ENCODE measurements around the gene UFSP2.
"Not testable (repeated sequence)": the region's sequence is repeated elsewhere in the genome, so short reads cannot be mapped to it uniquely, and the experiment has no call there.

Gene UFSP2

DNA sequence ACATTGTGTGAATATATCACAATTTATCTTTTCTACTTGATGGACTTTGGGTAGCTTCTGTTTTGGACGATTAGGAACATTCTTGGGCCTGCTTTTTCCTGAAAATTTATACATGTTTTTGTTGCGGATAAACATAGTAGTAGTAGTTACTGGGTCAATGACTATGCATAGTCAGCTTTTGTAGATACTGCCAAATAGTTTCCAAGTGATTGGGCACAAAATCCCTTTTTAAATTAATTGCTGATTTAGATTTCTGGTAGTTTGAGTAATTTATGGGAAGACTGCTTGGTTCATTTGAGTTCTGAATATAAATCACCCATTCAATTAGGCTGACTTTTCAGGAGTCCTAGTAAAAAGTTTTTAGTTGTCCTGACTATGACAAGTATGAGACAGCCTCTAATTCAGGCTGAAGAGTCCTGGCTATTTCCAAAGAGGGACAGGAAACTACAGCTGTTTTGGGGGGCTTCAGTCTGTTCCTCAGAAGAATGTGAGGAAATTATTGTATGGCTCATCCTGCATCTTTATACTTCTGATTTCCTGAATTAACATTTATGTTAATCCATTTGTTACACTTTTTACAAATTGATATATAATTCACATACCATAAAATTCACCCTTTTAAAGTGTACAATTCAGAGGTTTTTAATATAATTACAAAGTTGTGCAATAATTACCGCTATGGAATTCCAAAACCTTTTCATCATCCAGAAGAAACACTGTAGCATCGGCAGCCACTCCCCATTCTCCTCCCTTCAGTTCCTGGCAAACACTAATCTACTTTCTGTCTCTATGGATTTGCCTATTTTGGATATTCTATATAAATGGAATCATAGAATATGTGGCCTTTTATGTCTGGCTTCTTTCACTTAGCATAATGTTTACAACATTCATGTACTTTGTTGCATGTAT lies 44.2 kb downstream of the UFSP2 start:
- no peak for DNase-seq

DNA sequence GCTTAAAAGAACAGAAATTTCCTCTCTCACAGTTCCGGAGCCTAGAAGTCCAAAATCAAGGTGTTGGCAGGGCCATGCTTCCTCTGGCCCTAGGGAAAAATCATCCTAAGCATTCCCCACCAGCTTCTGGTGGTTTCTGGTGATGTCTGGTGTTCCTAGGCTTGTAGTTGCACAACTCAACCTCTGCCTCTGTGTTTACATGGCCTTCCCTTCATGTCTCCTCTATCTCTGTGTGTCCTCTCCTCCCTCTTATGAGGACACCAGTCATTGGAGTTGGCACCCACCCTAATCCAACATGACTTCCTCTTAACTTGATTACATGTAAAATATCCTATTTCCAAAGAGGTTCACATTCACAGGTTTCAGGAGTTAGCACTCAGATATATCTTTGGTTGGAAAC lies 45.4 kb downstream of the UFSP2 start:
- DNase-seq = no peak

GRCh38 chr4:185379326-185380295 lies 46.2 kb downstream of the UFSP2 start:
- no peak for DNase-seq

DNA sequence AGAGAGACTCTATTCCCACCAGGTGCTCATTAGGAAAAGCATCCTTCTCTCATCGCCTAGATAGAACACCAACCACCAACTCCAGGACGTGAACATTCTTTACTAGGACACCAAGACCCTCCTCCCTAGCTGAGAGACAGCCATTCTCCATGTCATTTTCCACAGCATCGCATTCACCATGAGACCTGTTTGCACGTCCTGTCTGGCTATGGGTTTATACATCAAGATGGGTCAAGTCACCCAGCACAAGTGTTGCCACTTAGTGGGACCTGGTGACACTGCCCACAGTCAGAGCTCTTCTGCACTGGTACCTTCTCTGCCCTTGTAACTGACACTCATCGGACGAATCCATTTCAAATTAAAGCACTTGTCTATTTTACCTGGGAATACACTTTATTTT lies 47.5 kb downstream of the UFSP2 start:
- no peak for DNase-seq

DNA sequence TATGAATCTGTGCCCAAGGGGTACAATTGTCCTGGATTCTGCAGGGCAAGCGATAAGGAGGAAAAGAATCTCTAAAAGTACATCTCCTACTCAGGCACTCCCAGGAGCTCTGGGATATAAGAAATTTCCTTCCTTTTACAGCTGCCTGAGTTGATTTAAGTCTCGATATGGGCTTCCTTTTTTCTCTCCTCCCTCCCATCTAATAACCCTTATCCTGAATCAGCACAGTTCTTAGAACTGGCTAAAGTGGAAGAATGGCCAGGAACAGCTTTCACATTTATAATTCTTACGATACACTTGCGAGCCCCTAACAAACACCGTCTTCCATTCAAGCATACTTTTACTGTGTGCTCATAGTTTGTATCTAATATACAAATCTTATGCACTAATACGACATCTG lies 51.2 kb downstream of the UFSP2 start:
- DNase-seq = no peak

GRCh38 chr4:185374027-185374426 lies 51.7 kb downstream of the UFSP2 start:
- DNase-seq = no peak

DNA sequence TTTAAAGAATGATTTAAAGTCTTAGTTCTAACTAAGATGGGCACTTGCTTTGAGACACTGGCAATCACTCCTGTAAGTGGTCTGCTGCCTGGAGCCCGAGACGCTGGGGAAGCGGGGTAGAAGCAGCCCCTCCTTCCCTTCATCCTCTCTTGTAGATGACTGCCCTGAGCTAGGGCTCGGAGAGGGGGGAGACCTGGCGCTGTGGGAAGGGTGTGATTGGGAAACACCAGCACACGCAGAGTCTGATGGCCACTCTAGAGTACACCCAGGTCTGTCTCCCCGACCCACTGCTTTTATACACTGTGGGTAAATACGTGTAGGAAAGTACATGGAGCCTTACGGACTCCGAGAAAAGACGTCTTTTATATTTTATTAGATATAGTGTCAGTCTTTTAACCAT lies 54.1 kb downstream of the UFSP2 start:
- DNase-seq = no peak

DNA sequence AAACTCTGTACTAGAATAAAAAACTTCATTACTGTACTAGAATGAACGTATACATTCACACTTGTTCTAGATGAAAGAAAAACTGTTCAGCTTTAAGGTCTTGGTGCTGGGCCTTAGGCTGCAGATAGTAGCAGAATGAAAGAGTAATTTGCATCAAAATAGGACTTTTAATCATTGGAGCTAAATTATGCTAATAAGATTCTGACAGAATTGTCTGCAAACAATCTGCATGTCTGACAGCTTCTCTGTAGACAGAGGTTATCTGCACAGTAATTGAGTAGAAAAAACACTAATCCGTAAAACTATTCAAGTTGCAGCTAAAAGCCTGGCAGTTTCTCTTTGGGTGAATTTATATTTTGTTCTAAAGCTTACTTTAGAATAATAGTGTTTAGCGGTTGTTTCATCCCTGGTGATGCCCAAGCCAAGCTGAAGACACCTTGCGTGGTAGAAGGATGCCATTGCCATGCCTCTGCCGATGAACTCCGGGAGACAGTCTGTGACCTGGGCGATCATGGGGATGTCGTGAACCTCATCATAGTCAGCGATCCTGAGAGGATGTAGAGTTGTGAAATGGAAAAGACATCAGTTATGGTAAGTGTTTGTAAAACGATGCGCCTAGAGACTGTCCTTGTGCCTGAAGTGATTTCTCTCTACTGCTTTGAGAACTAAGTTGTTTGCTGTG lies 55.4 kb downstream of the UFSP2 start:
- DNase-seq = no peak

- DNase-seq = no peak
These were observed 56.0 kb downstream of the UFSP2 start for GRCh38 chr4:185369731-185370130.

DNA sequence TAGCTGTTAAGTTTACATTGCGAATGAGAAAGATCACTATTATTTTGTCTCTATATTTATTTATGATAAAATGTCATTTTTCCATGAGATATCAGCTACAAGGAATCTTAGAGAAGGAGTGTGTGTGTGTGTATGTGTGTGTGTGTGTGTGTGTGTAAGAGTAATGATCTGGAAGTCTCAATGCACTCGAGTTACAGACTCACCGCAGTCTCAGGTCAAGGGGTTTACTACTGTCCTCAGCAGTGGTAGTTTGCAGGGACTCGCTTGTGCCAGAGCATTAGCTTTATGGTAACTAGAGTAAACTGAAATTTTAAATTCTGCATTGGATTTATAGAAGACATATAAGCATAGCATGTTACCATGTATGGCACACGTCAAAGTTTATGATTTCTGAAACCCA lies 60.9 kb downstream of the UFSP2 start:
- DNase-seq = no peak

DNA sequence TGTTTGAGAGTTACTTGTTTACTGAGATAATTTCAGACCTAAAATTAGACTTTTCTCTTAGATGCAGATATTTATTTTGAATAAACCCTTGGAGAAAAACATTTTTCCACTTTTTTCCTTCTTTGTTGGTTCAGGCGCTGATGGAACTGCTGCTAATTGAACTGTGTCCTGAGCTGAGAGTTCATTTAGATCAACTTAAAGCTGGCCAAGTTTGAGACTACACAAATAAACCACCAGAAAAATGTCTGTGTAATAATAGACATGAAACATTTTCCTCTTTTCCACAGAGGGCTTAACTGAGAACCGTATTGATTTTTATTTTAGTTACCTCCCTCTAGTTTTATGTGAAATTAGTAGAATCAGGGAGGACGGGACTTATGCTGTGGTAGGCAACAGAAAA lies 62.5 kb downstream of the UFSP2 start:
- DNase-seq = no peak

GRCh38 chr4:185362570-185362969 lies 63.2 kb downstream of the UFSP2 start:
- DNase-seq = not testable (repeated sequence)

DNA sequence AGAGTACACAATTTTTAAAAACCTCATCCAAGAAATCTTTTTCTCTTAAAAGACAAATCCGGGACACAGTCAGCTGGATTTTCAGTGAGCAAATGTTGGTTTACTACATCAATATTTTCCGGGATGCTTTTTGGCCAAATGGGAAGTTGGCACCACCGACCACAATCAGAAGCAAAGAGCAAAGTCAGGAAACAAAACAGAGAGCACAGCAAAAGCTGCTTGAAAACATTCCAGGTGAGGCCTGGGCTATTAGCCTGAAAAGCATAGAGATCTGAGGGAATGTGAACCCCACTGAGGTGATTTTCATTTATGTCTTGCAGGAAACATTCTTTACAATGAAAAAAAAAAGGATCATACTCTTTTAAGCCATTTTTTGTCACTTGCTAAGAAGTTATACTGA lies 63.9 kb downstream of the UFSP2 start:
- DNase-seq = no peak

- DNase-seq = no peak
These were observed 65.9 kb downstream of the UFSP2 start for GRCh38 chr4:185359767-185360446.

- no peak for DNase-seq
These were observed 66.8 kb downstream of the UFSP2 start for GRCh38 chr4:185358959-185359358.

DNA sequence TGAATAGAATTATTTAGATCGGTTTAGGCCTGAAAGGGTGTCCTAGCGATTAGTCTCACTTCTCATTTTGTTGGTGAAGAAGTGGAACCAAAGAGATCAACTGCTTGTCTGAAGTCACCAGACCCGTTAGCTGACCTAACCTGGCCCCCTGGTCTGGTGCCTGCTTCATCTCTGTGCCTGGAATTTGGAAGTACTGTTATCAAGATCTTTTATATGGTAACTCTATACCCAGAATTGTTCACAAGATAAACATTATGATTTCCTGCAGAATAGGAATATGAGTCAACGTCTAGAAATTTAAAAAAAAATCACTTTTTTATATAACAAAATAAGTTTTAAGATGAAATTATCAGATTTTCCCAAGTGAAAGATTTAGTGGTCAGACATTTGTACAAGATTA lies 67.2 kb downstream of the UFSP2 start:
- no peak for DNase-seq

DNA sequence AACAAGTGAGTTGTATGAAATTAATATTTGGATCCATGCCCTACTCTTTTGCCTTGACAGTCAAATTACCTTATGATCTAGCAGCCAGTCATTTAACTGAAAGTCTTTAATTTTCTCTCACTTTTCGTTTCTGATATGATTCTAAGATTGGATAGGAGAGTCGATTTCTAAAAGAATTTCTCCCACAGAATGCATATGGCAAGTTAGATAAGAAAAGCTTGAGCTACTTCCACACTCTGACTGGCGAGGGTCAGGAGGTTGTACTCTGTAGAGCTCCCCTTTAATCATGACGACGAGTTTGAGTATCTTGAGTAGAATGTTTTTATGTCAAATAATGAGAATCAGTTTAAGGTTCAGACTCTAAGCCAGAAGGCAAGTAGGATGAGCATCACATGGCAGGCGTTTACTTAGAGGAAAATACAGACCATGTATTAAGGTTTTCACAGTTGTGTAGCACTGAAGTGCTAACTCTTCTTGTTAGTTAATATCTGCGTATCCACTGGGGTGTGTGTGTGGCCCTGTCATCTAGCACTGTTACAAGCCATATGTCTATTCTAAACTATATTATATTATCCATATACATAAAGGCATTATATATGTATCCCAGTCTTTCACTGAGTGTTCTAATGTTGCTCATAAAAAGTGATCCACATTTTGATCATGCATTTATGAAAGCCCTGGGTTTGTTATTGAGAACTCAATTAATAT lies 67.9 kb downstream of the UFSP2 start:
- DNase-seq = no peak

DNA sequence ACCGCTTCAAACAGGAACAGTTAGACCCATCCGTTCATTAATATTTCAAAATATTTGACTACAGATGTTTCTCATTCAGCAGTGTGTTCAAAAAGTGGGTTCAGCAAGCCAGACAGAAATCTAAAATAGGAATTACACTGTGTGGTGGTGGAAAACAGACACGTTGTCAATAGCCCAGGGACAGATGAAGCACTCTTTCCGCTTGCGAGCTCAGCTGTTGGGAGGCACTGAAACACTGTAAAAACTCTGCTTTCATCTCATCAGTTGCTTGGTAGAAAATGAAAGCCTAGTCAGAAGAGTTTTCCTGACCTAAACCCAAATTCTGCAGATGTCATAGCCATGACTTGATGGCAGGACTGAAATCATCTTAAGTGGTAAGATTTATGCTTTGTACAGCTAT lies 68.6 kb downstream of the UFSP2 start:
- no peak for DNase-seq

DNA sequence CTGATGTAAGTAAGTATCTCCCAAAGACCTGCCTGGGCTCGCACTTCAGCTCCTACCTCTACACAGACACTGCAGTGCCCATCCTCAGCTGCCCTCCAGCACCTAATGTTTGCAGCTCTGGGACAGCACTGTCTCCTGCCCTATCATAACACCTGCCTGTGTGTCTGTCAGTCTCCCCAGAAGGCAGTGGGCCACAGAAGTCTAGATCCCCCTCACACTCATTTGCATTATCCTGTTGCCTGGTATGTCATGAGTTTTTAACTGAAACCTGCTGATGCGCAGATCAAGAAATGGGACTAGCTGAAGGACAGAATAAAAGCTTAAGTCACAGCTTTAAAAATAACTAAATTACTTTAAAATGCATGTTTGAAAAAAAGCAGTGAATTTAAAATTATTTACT lies 73.0 kb downstream of the UFSP2 start:
- DNase-seq = no peak

DNA sequence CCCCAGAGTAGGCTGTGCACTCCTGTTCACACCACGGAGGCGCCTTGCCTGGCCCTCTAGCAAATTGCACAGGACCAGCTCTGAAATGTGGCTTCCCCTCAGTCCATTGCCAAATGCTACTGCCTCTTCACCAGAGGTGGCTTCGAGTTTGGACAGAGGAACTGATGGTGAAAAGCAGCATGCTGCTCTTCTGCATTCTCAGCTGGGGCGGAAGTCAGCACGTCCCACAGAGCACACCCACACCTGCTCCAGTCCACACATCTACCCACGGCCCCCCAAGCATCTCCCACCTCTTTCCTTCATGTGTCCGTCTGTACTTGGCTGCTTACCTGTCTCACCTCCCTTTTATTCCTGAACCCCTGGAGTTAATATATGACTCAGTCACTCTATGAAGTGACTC lies 73.6 kb downstream of the UFSP2 start:
- no peak for DNase-seq

DNA sequence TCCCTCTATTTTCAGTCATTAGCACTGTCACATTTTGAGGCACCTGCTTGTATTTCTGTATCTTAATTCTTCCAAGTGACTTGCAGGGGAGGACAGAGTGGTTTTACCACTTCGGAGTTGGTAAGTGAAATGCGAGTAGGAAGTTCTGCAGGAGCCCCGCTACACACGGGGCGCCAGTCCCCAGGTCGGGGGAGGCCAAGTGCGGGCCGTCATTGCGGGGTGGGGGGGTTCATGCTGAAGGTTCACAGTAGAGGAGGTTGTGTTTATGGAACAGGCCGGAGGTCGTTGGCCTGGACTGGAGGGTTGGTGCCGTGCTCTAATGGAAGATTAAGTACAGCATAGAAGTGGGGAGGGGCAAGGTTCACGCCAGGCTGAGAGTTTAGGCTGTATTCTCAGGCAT lies 74.1 kb downstream of the UFSP2 start:
- DNase-seq = no peak
